HG03432 (cell line): ENCODE results near the gene A4GALT.
"Not testable (repeated sequence)": the region's sequence is repeated elsewhere in the genome, so short reads cannot be mapped to it uniquely, and the experiment has no call there.

Experiments
- ATAC-seq: cut with Tn5 transposase; IDR thresholded peaks from one replicate; pipeline ENCODE4 v1.9.1; 2021; ENCODE audit warnings: mild to moderate bottlenecking, moderate library complexity; ENCODE audit not compliant: unreplicated experiment

Gene A4GALT

GRCh38 chr22:42743501-42743991 is 22.9 kb upstream of the A4GALT start:
- no peak for ATAC-seq

- ATAC-seq: no peak
These were observed 22.3 kb upstream of the A4GALT start for GRCh38 chr22:42742940-42743339.

GRCh38 chr22:42740320-42740719 is 19.6 kb upstream of the A4GALT start:
- not testable (repeated sequence) for ATAC-seq

- no peak for ATAC-seq
These were observed 13.7 kb upstream of the A4GALT start for GRCh38 chr22:42734406-42734805.

- ATAC-seq: not testable (repeated sequence)
These were observed 12.7 kb upstream of the A4GALT start for GRCh38 chr22:42733394-42733793.

- no peak for ATAC-seq
These were observed 11.4 kb upstream of the A4GALT start for GRCh38 chr22:42732081-42732480.

GRCh38 chr22:42726811-42727210 is 6.1 kb upstream of the A4GALT start:
- ATAC-seq: no peak

- ATAC-seq: no peak
These were observed 5.1 kb upstream of the A4GALT start for GRCh38 chr22:42725606-42726355.

- no peak for ATAC-seq
These were observed 3.4 kb upstream of the A4GALT start for GRCh38 chr22:42724062-42724461.

GRCh38 chr22:42721045-42721434 is 370 bp upstream of the A4GALT start:
- no peak for ATAC-seq

- ATAC-seq: peak; percentile 1
These were observed 911 bp downstream of the A4GALT start for GRCh38 chr22:42719656-42720262.

- no peak for ATAC-seq
These were observed 1.5 kb downstream of the A4GALT start for GRCh38 chr22:42719133-42719532.

GRCh38 chr22:42717197-42717928 is 3.3 kb downstream of the A4GALT start:
- ATAC-seq: peak; percentile 28

- ATAC-seq: peak; percentile 46
These were observed 4.0 kb downstream of the A4GALT start for GRCh38 chr22:42716649-42717127.

GRCh38 chr22:42716221-42716620 is 4.4 kb downstream of the A4GALT start:
- ATAC-seq: peak; percentile 29

GRCh38 chr22:42714768-42715390 is 5.8 kb downstream of the A4GALT start:
- no peak for ATAC-seq

- no peak for ATAC-seq
These were observed 6.4 kb downstream of the A4GALT start for GRCh38 chr22:42714308-42714707.

- ATAC-seq: no peak
These were observed 8.5 kb downstream of the A4GALT start for GRCh38 chr22:42711895-42712837.

- no peak for ATAC-seq
These were observed 9.4 kb downstream of the A4GALT start for GRCh38 chr22:42711281-42711731.

- ATAC-seq: no peak
These were observed 12.3 kb downstream of the A4GALT start for GRCh38 chr22:42708417-42708816.
